ENCODE results near the gene P3H3.

- no peak for TF ChIP-seq POLR2AphosphoS5 (IDR thresholded peaks at IDR 0.05; ENCODE audit: low read depth, low read length)
- TF ChIP-seq, protein P1, sequence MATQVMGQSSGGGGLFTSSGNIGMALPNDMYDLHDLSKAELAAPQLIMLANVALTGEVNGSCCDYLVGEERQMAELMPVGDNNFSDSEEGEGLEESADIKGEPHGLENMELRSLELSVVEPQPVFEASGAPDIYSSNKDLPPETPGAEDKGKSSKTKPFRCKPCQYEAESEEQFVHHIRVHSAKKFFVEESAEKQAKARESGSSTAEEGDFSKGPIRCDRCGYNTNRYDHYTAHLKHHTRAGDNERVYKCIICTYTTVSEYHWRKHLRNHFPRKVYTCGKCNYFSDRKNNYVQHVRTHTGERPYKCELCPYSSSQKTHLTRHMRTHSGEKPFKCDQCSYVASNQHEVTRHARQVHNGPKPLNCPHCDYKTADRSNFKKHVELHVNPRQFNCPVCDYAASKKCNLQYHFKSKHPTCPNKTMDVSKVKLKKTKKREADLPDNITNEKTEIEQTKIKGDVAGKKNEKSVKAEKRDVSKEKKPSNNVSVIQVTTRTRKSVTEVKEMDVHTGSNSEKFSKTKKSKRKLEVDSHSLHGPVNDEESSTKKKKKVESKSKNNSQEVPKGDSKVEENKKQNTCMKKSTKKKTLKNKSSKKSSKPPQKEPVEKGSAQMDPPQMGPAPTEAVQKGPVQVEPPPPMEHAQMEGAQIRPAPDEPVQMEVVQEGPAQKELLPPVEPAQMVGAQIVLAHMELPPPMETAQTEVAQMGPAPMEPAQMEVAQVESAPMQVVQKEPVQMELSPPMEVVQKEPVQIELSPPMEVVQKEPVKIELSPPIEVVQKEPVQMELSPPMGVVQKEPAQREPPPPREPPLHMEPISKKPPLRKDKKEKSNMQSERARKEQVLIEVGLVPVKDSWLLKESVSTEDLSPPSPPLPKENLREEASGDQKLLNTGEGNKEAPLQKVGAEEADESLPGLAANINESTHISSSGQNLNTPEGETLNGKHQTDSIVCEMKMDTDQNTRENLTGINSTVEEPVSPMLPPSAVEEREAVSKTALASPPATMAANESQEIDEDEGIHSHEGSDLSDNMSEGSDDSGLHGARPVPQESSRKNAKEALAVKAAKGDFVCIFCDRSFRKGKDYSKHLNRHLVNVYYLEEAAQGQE (IDR thresholded peaks at IDR 0.05; ENCODE audit: insufficient read depth in 1 of 2, low read depth in 2 of 2, low read length in 2 of 2) = no peak
- no peak for TF ChIP-seq SIN3A (IDR thresholded peaks at IDR 0.05; ENCODE audit: borderline replicate concordance, insufficient read depth, low read length)
- TF ChIP-seq TAF1 (IDR thresholded peaks at IDR 0.05; ENCODE audit: borderline replicate concordance, insufficient read depth, low read length) = no peak
Observed at GRCh38 chr12:6863033-6863432, 34.8 kb downstream of the P3H3 start.
